GM21367 (cell line): ENCODE measurements around the gene GABRA5.
"Not testable (repeated sequence)": the region's sequence is repeated elsewhere in the genome, so short reads cannot be mapped to it uniquely, and the experiment has no call there.

ENCODE experiments used
- ATAC-seq: cut with Tn5 transposase; IDR thresholded peaks from one replicate; pipeline ENCODE4 v1.9.1; 2021; ENCODE audit not compliant: unreplicated experiment

Gene GABRA5

GRCh38 chr15:26875476-26875850, 8.6 kb downstream of the GABRA5 start:
- no peak for ATAC-seq

- no peak for ATAC-seq
These were observed 11.0 kb downstream of the GABRA5 start for GRCh38 chr15:26877831-26878230.

GRCh38 chr15:26879706-26880105, 12.8 kb downstream of the GABRA5 start:
- no peak for ATAC-seq

GRCh38 chr15:26882112-26882511, 15.2 kb downstream of the GABRA5 start:
- ATAC-seq: no peak

GRCh38 chr15:26882616-26883365, 15.9 kb downstream of the GABRA5 start:
- ATAC-seq: no peak

- no peak for ATAC-seq
These were observed 16.6 kb downstream of the GABRA5 start for GRCh38 chr15:26883466-26883865.

- no peak for ATAC-seq
These were observed 19.7 kb downstream of the GABRA5 start for GRCh38 chr15:26886566-26886965.

- ATAC-seq: no peak
These were observed 21.2 kb downstream of the GABRA5 start for GRCh38 chr15:26887926-26888666.

- no peak for ATAC-seq
These were observed 21.9 kb downstream of the GABRA5 start for GRCh38 chr15:26888761-26889160.

GRCh38 chr15:26889298-26889898, 22.5 kb downstream of the GABRA5 start:
- no peak for ATAC-seq

- ATAC-seq: no peak
These were observed 23.6 kb downstream of the GABRA5 start for GRCh38 chr15:26890451-26890850.

GRCh38 chr15:26890988-26891387, 24.1 kb downstream of the GABRA5 start:
- no peak for ATAC-seq

GRCh38 chr15:26891448-26892181, 24.8 kb downstream of the GABRA5 start:
- no peak for ATAC-seq

- no peak for ATAC-seq
These were observed 25.3 kb downstream of the GABRA5 start for GRCh38 chr15:26892182-26892518.

- no peak for ATAC-seq
These were observed 25.8 kb downstream of the GABRA5 start for GRCh38 chr15:26892678-26893077.

- ATAC-seq: no peak
These were observed 26.6 kb downstream of the GABRA5 start for GRCh38 chr15:26893351-26894065.

GRCh38 chr15:26894181-26894580, 27.3 kb downstream of the GABRA5 start:
- ATAC-seq: no peak

GRCh38 chr15:26895346-26895745, 28.5 kb downstream of the GABRA5 start:
- ATAC-seq: not testable (repeated sequence)

GRCh38 chr15:26899658-26900057, 32.8 kb downstream of the GABRA5 start:
- no peak for ATAC-seq

- no peak for ATAC-seq
These were observed 34.2 kb downstream of the GABRA5 start for GRCh38 chr15:26901041-26901440.

GRCh38 chr15:26910715-26911114, 43.9 kb downstream of the GABRA5 start:
- no peak for ATAC-seq
